Liver (tissue), 9 donors: ENCODE measurements around the gene FRMPD1. TPM values are rescaled to one million over a fixed set of nuclear protein-coding genes. Genes with fewer than 3 reads are reported as not detected.

ENCODE experiments used
- DNase-seq: peaks from one replicate; pipeline ENCODE4 v3.0.0-alpha.2; 2017; ENCODE audit warnings: low spot score
- H3K27ac ChIP-seq, 2 donors: one replicate each; pipeline ENCODE4 v1.7.0; 2013; ENCODE audit warnings: inconsistent platforms in 2 of 2, low read length in 2 of 2, control low read depth in 1 of 2, low read depth in 1 of 2, mild to moderate bottlenecking in 1 of 2
- H3K27me3 ChIP-seq, 4 donors: one replicate each; pipeline versions ENCODE4 v1.6.1 to v1.7.0; 2013; ENCODE audit warnings: low read length in 3 of 4, inconsistent platforms in 1 of 4, mild to moderate bottlenecking in 1 of 4, moderate library complexity in 1 of 4; ENCODE audit not compliant: control insufficient read depth in 4 of 4, insufficient read depth in 4 of 4
- H3K36me3 ChIP-seq, 4 donors: one replicate each; pipeline versions ENCODE4 v1.6.1 to v1.7.0; 2013; ENCODE audit warnings: low read length in 3 of 4, mild to moderate bottlenecking in 3 of 4, low read depth in 1 of 4, moderate library complexity in 1 of 4; ENCODE audit not compliant: control insufficient read depth in 4 of 4, insufficient read depth in 3 of 4
- H3K4me1 ChIP-seq, 4 donors: one replicate each; pipeline versions ENCODE4 v1.6.1 to v1.7.0; 2013; ENCODE audit warnings: low read length in 3 of 4, mild to moderate bottlenecking in 3 of 4, moderate library complexity in 1 of 4; ENCODE audit not compliant: control insufficient read depth in 4 of 4, insufficient read depth in 4 of 4
- H3K4me3 ChIP-seq, 3 donors: one replicate each; pipeline versions ENCODE4 v1.6.1 to v1.7.0; 2013; ENCODE audit warnings: low read length in 3 of 3, control low read depth in 1 of 3, low read depth in 1 of 3, mild to moderate bottlenecking in 1 of 3
- H3K9ac ChIP-seq, 2 donors: one replicate each; pipeline ENCODE4 v1.7.0; 2013; ENCODE audit warnings: low read length in 2 of 2, mild to moderate bottlenecking in 2 of 2, moderate library complexity in 2 of 2, control low read depth in 1 of 2, low read depth in 1 of 2
- H3K9me3 ChIP-seq, 4 donors: one replicate each; pipeline versions ENCODE4 v1.6.1 to v1.7.0; 2013; ENCODE audit warnings: low read length in 3 of 4; ENCODE audit not compliant: control insufficient read depth in 4 of 4
- FOXA1 ChIP-seq: IDR thresholded peaks from 2 replicates; pipeline ENCODE4 v1.6.1; 2016; ENCODE audit warnings: antibody characterized with exemption
- FOXA2 ChIP-seq: IDR thresholded peaks from 2 replicates; pipeline ENCODE4 v1.6.1; 2016; ENCODE audit warnings: antibody characterized with exemption
- GABPA ChIP-seq, 2 donors: IDR thresholded peaks in 1 of 2; conservative IDR thresholded peaks in 1 of 2; 2 replicates each; pipeline ENCODE4 v1.6.1; 2016; ENCODE audit warnings: antibody characterized with exemption in 2 of 2, mild to moderate bottlenecking in 1 of 2, moderate library complexity in 1 of 2
- HNF4A ChIP-seq, 2 donors: conservative IDR thresholded peaks; 2 replicates each; pipeline ENCODE4 v1.6.1; 2016; ENCODE audit warnings: antibody characterized with exemption in 2 of 2, mild to moderate bottlenecking in 2 of 2
- HNF4G ChIP-seq: IDR thresholded peaks from 2 replicates; pipeline ENCODE4 v1.6.1; 2016; ENCODE audit warnings: antibody characterized with exemption
- JUND ChIP-seq, 2 donors: IDR thresholded peaks; 2 replicates each; pipeline ENCODE4 v1.6.1; 2016; ENCODE audit warnings: antibody characterized with exemption in 2 of 2
- RXRA ChIP-seq, 2 donors: IDR thresholded peaks; 2 replicates each; pipeline ENCODE4 v1.6.1; 2017 to 2018; ENCODE audit warnings: antibody characterized with exemption in 2 of 2, mild to moderate bottlenecking in 1 of 2
- SP1 ChIP-seq: IDR thresholded peaks from 2 replicates; pipeline ENCODE4 v1.6.1; 2018; ENCODE audit warnings: antibody characterized with exemption, mild to moderate bottlenecking
- TAF1 ChIP-seq: conservative IDR thresholded peaks from 2 replicates; pipeline ENCODE4 v1.6.1; 2016; ENCODE audit warnings: antibody characterized with exemption, mild to moderate bottlenecking
- YY1 ChIP-seq: IDR thresholded peaks from 2 replicates; pipeline ENCODE4 v1.6.1; 2016; ENCODE audit warnings: antibody characterized with exemption, mild to moderate bottlenecking
- WGBS: extraction: QIAGEN DNeasy Blood & Tissue Kit; methylation state at CpG from one replicate; pipeline ENCODE4 v1.1.7; 2013; 5-methylcytosine and 5-hydroxymethylcytosine counted together
- polyA plus RNA-seq, 2 donors: library from polyadenylated mRNA; stranded (reverse) in 1 of 2; unstranded in 1 of 2; fragments of 200-250 nt in 1 of 2; fragments of >200 nt in 1 of 2; fragmentation: Nextera tagmentation in 1 of 2; extraction: Ambion mirVana in 1 of 2; gene quantifications; one replicate each; pipeline versions ENCODE4 v1.2.1 to v1.2.3, GENCODE V29; 2013 to 2015
- total RNA-seq, 2 donors: library from RNA; depleted of rRNA; stranded (reverse); fragments of >200 nt; gene quantifications; one replicate each; pipeline ENCODE4 v1.2.3, GENCODE V29; 2014
- TF ChIP-seq, protein P1 (sequence below): IDR thresholded peaks from 2 replicates; pipeline ENCODE4 v1.6.1; 2016; ENCODE audit warnings: antibody characterized with exemption, mild to moderate bottlenecking
- TF ChIP-seq, protein P2 (sequence below): IDR thresholded peaks from 2 replicates; pipeline ENCODE4 v1.6.1; 2016; ENCODE audit warnings: antibody characterized with exemption
- TF ChIP-seq, protein P3 (sequence below): IDR thresholded peaks from 2 replicates; pipeline ENCODE4 v1.6.1; 2016; ENCODE audit warnings: antibody characterized with exemption
- donor health status: healthy.
- donor health status: healthy.
- donor health status: healthy.
- donor health status: healthy.
- donor health status: healthy.

FRMPD1 gene
- total and polyA plus RNA-seq, 4 donors: 0.06 to 1.8 (median 0.17) TPM

DNA sequence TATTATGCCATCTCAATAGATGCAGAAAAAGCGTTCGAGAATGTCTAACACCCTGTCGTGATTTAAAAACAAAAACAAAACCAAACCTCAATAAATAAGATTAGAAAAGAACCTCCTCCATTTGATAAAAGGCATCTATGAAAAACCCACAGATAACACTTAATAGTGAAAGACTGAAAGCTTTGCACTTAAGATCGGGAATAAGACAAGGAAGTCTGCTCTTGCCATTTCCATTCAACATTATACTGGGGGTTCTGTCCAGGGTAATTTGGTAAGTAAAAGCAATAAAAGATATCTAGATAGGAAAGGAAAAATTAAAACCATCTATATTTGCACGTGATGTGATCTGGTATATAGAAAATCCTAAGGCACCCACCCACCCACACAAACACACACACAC is 141.4 kb downstream of the FRMPD1 start:
- H3K27me3 ChIP-seq: no peaks in the 10 kb centered on the region
- 92% methylated on average over 5 of the region's 5 CpGs for WGBS
- H3K9me3 ChIP-seq: no peaks in the 10 kb centered on the region
- no peak for DNase-seq
- H3K9ac ChIP-seq: no peak overlapping the region
- peaks cover 0 to 8% (median 2%) of the 10 kb centered on the region in 4 donors for H3K4me1 ChIP-seq
- TF ChIP-seq SP1: no peak
- no peak for TF ChIP-seq GABPA (IDR thresholded peaks at IDR 0.05 in 1 of 2, conservative IDR thresholded peaks at IDR 0.05 in 1 of 2)
- no peak for TF ChIP-seq FOXA2
- no peak for TF ChIP-seq TAF1
- TF ChIP-seq, protein P1, sequence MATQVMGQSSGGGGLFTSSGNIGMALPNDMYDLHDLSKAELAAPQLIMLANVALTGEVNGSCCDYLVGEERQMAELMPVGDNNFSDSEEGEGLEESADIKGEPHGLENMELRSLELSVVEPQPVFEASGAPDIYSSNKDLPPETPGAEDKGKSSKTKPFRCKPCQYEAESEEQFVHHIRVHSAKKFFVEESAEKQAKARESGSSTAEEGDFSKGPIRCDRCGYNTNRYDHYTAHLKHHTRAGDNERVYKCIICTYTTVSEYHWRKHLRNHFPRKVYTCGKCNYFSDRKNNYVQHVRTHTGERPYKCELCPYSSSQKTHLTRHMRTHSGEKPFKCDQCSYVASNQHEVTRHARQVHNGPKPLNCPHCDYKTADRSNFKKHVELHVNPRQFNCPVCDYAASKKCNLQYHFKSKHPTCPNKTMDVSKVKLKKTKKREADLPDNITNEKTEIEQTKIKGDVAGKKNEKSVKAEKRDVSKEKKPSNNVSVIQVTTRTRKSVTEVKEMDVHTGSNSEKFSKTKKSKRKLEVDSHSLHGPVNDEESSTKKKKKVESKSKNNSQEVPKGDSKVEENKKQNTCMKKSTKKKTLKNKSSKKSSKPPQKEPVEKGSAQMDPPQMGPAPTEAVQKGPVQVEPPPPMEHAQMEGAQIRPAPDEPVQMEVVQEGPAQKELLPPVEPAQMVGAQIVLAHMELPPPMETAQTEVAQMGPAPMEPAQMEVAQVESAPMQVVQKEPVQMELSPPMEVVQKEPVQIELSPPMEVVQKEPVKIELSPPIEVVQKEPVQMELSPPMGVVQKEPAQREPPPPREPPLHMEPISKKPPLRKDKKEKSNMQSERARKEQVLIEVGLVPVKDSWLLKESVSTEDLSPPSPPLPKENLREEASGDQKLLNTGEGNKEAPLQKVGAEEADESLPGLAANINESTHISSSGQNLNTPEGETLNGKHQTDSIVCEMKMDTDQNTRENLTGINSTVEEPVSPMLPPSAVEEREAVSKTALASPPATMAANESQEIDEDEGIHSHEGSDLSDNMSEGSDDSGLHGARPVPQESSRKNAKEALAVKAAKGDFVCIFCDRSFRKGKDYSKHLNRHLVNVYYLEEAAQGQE: no peak
- no peak for TF ChIP-seq YY1
- TF ChIP-seq, protein P2, sequence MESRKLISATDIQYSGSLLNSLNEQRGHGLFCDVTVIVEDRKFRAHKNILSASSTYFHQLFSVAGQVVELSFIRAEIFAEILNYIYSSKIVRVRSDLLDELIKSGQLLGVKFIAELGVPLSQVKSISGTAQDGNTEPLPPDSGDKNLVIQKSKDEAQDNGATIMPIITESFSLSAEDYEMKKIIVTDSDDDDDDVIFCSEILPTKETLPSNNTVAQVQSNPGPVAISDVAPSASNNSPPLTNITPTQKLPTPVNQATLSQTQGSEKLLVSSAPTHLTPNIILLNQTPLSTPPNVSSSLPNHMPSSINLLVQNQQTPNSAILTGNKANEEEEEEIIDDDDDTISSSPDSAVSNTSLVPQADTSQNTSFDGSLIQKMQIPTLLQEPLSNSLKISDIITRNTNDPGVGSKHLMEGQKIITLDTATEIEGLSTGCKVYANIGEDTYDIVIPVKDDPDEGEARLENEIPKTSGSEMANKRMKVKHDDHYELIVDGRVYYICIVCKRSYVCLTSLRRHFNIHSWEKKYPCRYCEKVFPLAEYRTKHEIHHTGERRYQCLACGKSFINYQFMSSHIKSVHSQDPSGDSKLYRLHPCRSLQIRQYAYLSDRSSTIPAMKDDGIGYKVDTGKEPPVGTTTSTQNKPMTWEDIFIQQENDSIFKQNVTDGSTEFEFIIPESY: no peak
- TF ChIP-seq, protein P3, sequence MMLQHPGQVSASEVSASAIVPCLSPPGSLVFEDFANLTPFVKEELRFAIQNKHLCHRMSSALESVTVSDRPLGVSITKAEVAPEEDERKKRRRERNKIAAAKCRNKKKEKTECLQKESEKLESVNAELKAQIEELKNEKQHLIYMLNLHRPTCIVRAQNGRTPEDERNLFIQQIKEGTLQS: no peak
- TF ChIP-seq HNF4G: no peak
- no peak for TF ChIP-seq HNF4A (conservative IDR thresholded peaks at IDR 0.05)
- no peak overlapping the region for H3K27ac ChIP-seq
- H3K36me3 ChIP-seq: peaks cover 0 to 2% (median 0%) of the 10 kb centered on the region in 4 donors
- H3K4me3 ChIP-seq: no peak overlapping the region

DNA sequence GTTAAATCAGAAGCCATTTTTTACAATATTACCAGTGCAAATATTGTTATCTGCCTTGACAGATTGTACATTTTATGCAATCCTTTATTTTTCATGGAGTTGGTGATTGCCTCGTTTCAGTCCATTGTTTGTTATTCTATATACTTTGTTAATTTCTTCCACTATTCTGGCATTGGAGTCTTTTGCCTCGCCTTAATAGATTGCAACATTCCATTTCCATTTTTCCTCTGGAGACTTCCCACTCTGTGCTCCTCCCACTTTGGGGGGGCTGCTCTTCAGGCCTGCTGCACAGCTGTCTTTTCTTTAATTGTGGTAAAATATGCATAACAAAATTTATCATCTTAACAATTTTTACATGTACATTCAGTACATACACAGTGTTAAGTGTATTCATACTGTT is 145.5 kb downstream of the FRMPD1 start:
- Histone ChIP-seq H3K9me3 (no peaks in the 10 kb centered on the region), H3K4me3 (no peak overlapping the region), H3K9ac (no peak overlapping the region), H3K4me1 (peaks cover 0 to 6% (median 4%) of the 10 kb centered on the region in 4 donors), H3K36me3 (no peaks in the 10 kb centered on the region), H3K27ac (no peak overlapping the region), H3K27me3 (no peaks in the 10 kb centered on the region)
- TF ChIP-seq SP1 (no peak), HNF4A (conservative IDR thresholded peaks at IDR 0.05) (no peak), FOXA1 (no peak), RXRA (IDR thresholded peaks at IDR 0.05) (no peak), GABPA (IDR thresholded peaks at IDR 0.05 in 1 of 2, conservative IDR thresholded peaks at IDR 0.05 in 1 of 2) (no peak), JUND (IDR thresholded peaks at IDR 0.05) (no peak), FOXA2 (no peak), YY1 (no peak)
- TF ChIP-seq, protein P2: no peak
- DNase-seq: no peak
- 85% methylated on average over 2 of the region's 2 CpGs for WGBS

Other genes with a start within 250 kb of the FRMPD1 start
- gene GRHPR, start 228.3 kb upstream of the FRMPD1 start, total RNA-seq: 100 to 1,000 TPM; 125 to 524 TPM
- 100 to 1,000 TPM; 197 to 391 TPM for gene GRHPR, start 228.3 kb upstream of the FRMPD1 start, polyA plus RNA-seq
- 1 to 10 TPM; 9.3 to 9.4 TPM for gene ZBTB5, start 185.5 kb upstream of the FRMPD1 start, total RNA-seq
- 1 to 10 TPM; 2.4 to 3.6 TPM for gene ZBTB5, start 185.5 kb upstream of the FRMPD1 start, polyA plus RNA-seq
- 10 to 100 TPM; 15.5 to 25.5 TPM for gene POLR1E, start 165.0 kb upstream of the FRMPD1 start, total RNA-seq
- gene POLR1E, start 165.0 kb upstream of the FRMPD1 start, polyA plus RNA-seq: 10 to 100 TPM in 1 of 2 donors, 1 to 10 TPM in 1; 4.9 to 13.3 TPM
- gene FBXO10, start 74.6 kb upstream of the FRMPD1 start, total RNA-seq: 1 to 10 TPM; 5.4 to 5.5 TPM
- 1 to 10 TPM; 1.3 to 2.7 TPM for gene FBXO10, start 74.6 kb upstream of the FRMPD1 start, polyA plus RNA-seq
- gene TOMM5, start 58.4 kb upstream of the FRMPD1 start, total RNA-seq: 10 to 100 TPM; 43.0 to 77.7 TPM
- 100 to 1,000 TPM in 1 of 2 donors, 10 to 100 TPM in 1; 66.1 to 107 TPM for gene TOMM5, start 58.4 kb upstream of the FRMPD1 start, polyA plus RNA-seq
- gene TRMT10B, start 102.9 kb downstream of the FRMPD1 start, total RNA-seq: 1 to 10 TPM; 2.0 to 2.1 TPM
- gene TRMT10B, start 102.9 kb downstream of the FRMPD1 start, polyA plus RNA-seq: 1 to 10 TPM; 1.9 to 3.9 TPM
- 10 to 100 TPM; 19.9 to 27.7 TPM for gene EXOSC3, start 134.1 kb downstream of the FRMPD1 start, total RNA-seq
- gene EXOSC3, start 134.1 kb downstream of the FRMPD1 start, polyA plus RNA-seq: 10 to 100 TPM; 16.2 to 19.2 TPM
- gene DCAF10, start 149.8 kb downstream of the FRMPD1 start, total RNA-seq: 10 to 100 TPM; 20.8 to 22.2 TPM
- 1 to 10 TPM; 9.7 TPM for gene DCAF10, start 149.8 kb downstream of the FRMPD1 start, polyA plus RNA-seq